Endothelial cell of umbilical vein (primary cell): Measurements from ENCODE around the gene NSL1. TPM values are rescaled to one million over a fixed set of nuclear protein-coding genes. Genes with fewer than 3 reads are reported as not detected.

Experiments used
- BruUV-seq: library from RNA; stranded (reverse); fragments of 400-500 nt; replicated peaks from 2 replicates; lab custom pipeline; 2021; lab: Mats Ljungman, UMichigan
- CTCF ChIA-PET: fragments of 300-600, 350-600 bp; sonication (Branson Sonifier 250); formaldehyde crosslinking; loops from one replicate; lab custom pipeline; 2021; ENCODE audit warnings: antibody characterized with exemption, inconsistent platforms; lab: Charles Lee
- POLR2A ChIA-PET: fragments of 300-600, 350-600 bp; sonication (Branson Sonifier 250); formaldehyde crosslinking; loops from one replicate; lab custom pipeline; 2021; ENCODE audit warnings: antibody characterized with exemption, inconsistent platforms; lab: Charles Lee
- DNase-seq: peaks from one replicate; pipeline ENCODE4 v3.0.0-alpha.2; 2011; ENCODE audit warnings: low read depth, low spot score
- FAIRE-seq: peaks from 2 replicates; lab custom pipeline; 2011; peaks lifted over from hg19 to GRCh38; lab: Jason Lieb, UNC
- H2AFZ ChIP-seq: 2 replicates; pipeline ENCODE4 v1.6.0; 2012; ENCODE audit warnings: low read depth, low read length, control low read depth, inconsistent platforms
- H3K27ac ChIP-seq: 2 replicates; pipeline ENCODE4 v1.5.1; 2011; ENCODE audit warnings: low read depth, mild to moderate bottlenecking, control low read depth, low read length, moderate library complexity; ENCODE audit not compliant: insufficient read depth
- H3K27me3 ChIP-seq, 2 experiments: 2 replicates each; pipeline versions ENCODE4 v1.6.0 to v1.6.1; 2011; ENCODE audit warnings: low read length in 2 of 2, mixed read lengths in 1 of 2; ENCODE audit not compliant: control insufficient read depth in 2 of 2, insufficient read depth in 2 of 2
- H3K36me3 ChIP-seq, 2 experiments: 2 replicates in 1 of 2; 3 replicates in 1 of 2; pipeline ENCODE4 v1.5.1; 2011; ENCODE audit warnings: low read length in 2 of 2, mild to moderate bottlenecking in 1 of 2, moderate library complexity in 1 of 2; ENCODE audit not compliant: control insufficient read depth in 2 of 2, insufficient read depth in 2 of 2; ENCODE audit errors: extremely low read depth in 1 of 2
- H3K4me1 ChIP-seq: 3 replicates; pipeline ENCODE4 v1.5.1; 2011; ENCODE audit warnings: mild to moderate bottlenecking, low read length; ENCODE audit not compliant: control insufficient read depth, insufficient read depth; ENCODE audit errors: extremely low read depth
- H3K4me2 ChIP-seq: 2 replicates; pipeline ENCODE4 v1.6.1; 2011; ENCODE audit warnings: low read length, control low read depth, mixed read lengths; ENCODE audit not compliant: insufficient read depth
- H3K4me3 ChIP-seq, 3 experiments: fragments of 200-600 bp in 1 of 3; sonication (generic), shearing (Covaris generic) in 1 of 3; replicated peaks in 1 of 3; 2 replicates each; pipeline ENCODE4 v1.5.1; 2011 to 2016; ENCODE audit warnings: control low read depth in 3 of 3, low read length in 3 of 3, mild to moderate bottlenecking in 2 of 3, inconsistent platforms in 1 of 3, low read depth in 1 of 3, moderate library complexity in 1 of 3; ENCODE audit not compliant: insufficient read depth in 1 of 3
- H3K79me2 ChIP-seq: 2 replicates; pipeline ENCODE4 v1.6.0; 2012; ENCODE audit warnings: low read length, inconsistent platforms; ENCODE audit not compliant: control insufficient read depth, insufficient read depth
- H3K9ac ChIP-seq: replicated peaks from 2 replicates; pipeline ENCODE3; 2011; ENCODE audit warnings: low read length, control low read depth; ENCODE audit not compliant: insufficient read depth; ENCODE audit errors: extremely low read depth
- H3K9me1 ChIP-seq: replicated peaks from 3 replicates; pipeline ENCODE4 v1.6.0; 2011; ENCODE audit warnings: mild to moderate bottlenecking, low read length; ENCODE audit not compliant: control insufficient read depth, insufficient read depth; ENCODE audit errors: extremely low read depth
- H3K9me3 ChIP-seq: replicated peaks from 2 replicates; pipeline ENCODE4 v1.5.1; 2012; ENCODE audit warnings: low read length, inconsistent platforms; ENCODE audit not compliant: control insufficient read depth, insufficient read depth
- H4K20me1 ChIP-seq: replicated peaks from 2 replicates; pipeline ENCODE3; 2011; ENCODE audit warnings: mild to moderate bottlenecking, low read length; ENCODE audit not compliant: control insufficient read depth, insufficient read depth; ENCODE audit errors: extremely low read depth
- EZH2 ChIP-seq: IDR thresholded peaks from 2 replicates; pipeline ENCODE4 v1.6.1; 2012; ENCODE audit warnings: borderline replicate concordance, low read depth, mild to moderate bottlenecking, moderate library complexity, low read length, inconsistent platforms; ENCODE audit not compliant: severe bottlenecking
- FOS ChIP-seq: IDR thresholded peaks from 2 replicates; pipeline ENCODE4 v1.6.1; 2011; ENCODE audit warnings: mild to moderate bottlenecking, low read length, moderate library complexity, borderline replicate concordance; ENCODE audit not compliant: insufficient read depth
- GATA2 ChIP-seq: IDR thresholded peaks from 2 replicates; pipeline ENCODE4 v1.7.0; 2011; ENCODE audit warnings: low read depth, mild to moderate bottlenecking, moderate library complexity, mixed read lengths, low read length; ENCODE audit not compliant: insufficient read length, insufficient read depth
- JUN ChIP-seq: IDR thresholded peaks from 2 replicates; pipeline ENCODE4 v1.6.1; 2011; ENCODE audit warnings: borderline replicate concordance, low read depth; ENCODE audit not compliant: insufficient read length, insufficient read depth
- MYC ChIP-seq: IDR thresholded peaks from one replicate; pipeline ENCODE4 v1.6.1; 2011; ENCODE audit warnings: mild to moderate bottlenecking, low read depth, low read length
- POLR2A ChIP-seq: IDR thresholded peaks from 2 replicates; pipeline ENCODE4 v1.6.1; 2012; ENCODE audit warnings: low read depth, mild to moderate bottlenecking, control low read depth, low read length
- dilution Hi-C: fragments of 300-500 bp; cut with MboI; formaldehyde crosslinking; loops from one replicate; pipeline ENCODE4 v1.15.0; 2019; ENCODE audit warnings: low sequenced_read_pairs; ENCODE audit not compliant: extremely low pct_ligation_motif_present
- intact Hi-C: fragments of 100-400 bp; cut with micrococcal nuclease; formaldehyde crosslinking; loops from one replicate; pipeline ENCODE4 v1.10.0; 2022
- polyA plus RNA-seq, 4 experiments: library from polyadenylated mRNA; depleted of rRNA in 3 of 4; stranded (reverse) in 3 of 4; unstranded in 1 of 4; fragments of >200 nt; gene quantifications; 2 replicates each; pipeline versions ENCODE4 v1.2.1 to v1.2.3, GENCODE V29; 2011 to 2012; ENCODE audit warnings: missing spikeins in 1 of 4
- total RNA-seq: library from RNA; stranded (reverse); gene quantifications from 2 replicates; pipeline ENCODE4 v1.2.3, GENCODE V29; 2021
- TF ChIP-seq, protein P1 (sequence below), 2 donors: IDR thresholded peaks; 1 replicate in 1 of 2; 2 replicates in 1 of 2; pipeline ENCODE4 v1.5.1; 2011; ENCODE audit warnings: low read length in 2 of 2, mild to moderate bottlenecking in 2 of 2, moderate library complexity in 2 of 2, control low read depth in 1 of 2, inconsistent platforms in 1 of 2, low read depth in 1 of 2; ENCODE audit not compliant: insufficient read depth in 1 of 2; ENCODE audit errors: extremely low read depth in 1 of 2
- TF ChIP-seq, protein P2 (sequence below): IDR thresholded peaks from 2 replicates; pipeline ENCODE4 v1.6.1; 2011; ENCODE audit not compliant: insufficient read depth, insufficient read length

The NSL1 gene
- total and polyA plus RNA-seq, 2 donors (not counting 3 experiments of a cell fraction or from before 2014, with no cell fraction given) = 15.5 to 30.2 TPM

DNA sequence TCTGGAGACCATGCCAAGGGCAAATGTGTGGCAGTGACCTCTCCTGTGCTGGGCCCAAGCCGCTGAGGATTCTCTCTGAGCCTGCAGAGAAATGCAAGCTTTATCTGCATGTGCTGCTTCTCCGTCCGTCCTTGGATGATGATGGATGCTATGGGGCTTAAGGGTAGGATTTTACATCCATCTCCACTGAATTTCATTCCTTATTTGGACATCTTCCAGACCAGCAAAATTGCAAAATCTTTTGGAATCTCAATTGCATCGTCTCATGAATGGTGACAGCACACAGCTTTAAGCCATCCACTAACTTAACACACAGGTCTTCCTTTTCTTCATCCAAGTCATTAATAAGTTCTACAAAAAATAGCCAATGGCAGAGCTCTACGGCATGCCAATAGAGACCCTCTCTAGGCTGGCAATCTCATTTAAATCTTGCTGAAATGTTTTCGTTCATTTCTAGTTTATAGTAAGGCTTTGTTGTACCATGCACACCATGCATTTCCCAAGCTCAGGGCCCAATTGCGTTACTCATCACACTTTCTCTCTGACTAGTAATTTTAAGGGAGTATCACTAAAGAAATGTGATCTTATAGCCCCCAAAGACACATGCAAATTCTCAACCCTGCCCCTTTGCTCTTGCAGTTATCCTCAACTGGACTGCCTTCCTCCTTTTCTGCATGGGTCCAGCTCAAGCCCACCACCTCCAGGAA, 103.1 kb downstream of the NSL1 start:
- ChIA-PET CTCF (interaction anchor here (1.0 to 1.6 kb wide), 5 partner anchors 10 to 61 kb away, joined by 3 to 9 read pairs (median 4); no protein-coding TSS in a partner anchor), POLR2A (interaction anchor here (0.9 kb wide), 1 partner anchor 80 kb away, joined by 3 read pairs; the partner anchor contains the start of gene ATF3)
- no TSS peak for BruUV-seq
- H3K27me3 ChIP-seq = peaks cover 13 to 32% of the 10 kb centered on the region in 2 experiments
- no peak overlapping the region for H3K4me3 ChIP-seq
- no peaks in the 10 kb centered on the region for H3K9me1 ChIP-seq
- H4K20me1 ChIP-seq = no peaks in the 10 kb centered on the region
- no peak overlapping the region for H3K9ac ChIP-seq
- dilution Hi-C loops (no loop called here), intact Hi-C loops (no loop called here)
- DNase-seq = no peak
- no peaks in the 10 kb centered on the region for H3K36me3 ChIP-seq
- FAIRE-seq = no peak
- H3K9me3 ChIP-seq = no peaks in the 10 kb centered on the region
- H3K4me1 ChIP-seq = no peaks in the 10 kb centered on the region
- H2AFZ ChIP-seq = no peak overlapping the region
- H3K27ac ChIP-seq = no peak overlapping the region
- no peaks in the 10 kb centered on the region for H3K79me2 ChIP-seq
- TF ChIP-seq, protein P1, sequence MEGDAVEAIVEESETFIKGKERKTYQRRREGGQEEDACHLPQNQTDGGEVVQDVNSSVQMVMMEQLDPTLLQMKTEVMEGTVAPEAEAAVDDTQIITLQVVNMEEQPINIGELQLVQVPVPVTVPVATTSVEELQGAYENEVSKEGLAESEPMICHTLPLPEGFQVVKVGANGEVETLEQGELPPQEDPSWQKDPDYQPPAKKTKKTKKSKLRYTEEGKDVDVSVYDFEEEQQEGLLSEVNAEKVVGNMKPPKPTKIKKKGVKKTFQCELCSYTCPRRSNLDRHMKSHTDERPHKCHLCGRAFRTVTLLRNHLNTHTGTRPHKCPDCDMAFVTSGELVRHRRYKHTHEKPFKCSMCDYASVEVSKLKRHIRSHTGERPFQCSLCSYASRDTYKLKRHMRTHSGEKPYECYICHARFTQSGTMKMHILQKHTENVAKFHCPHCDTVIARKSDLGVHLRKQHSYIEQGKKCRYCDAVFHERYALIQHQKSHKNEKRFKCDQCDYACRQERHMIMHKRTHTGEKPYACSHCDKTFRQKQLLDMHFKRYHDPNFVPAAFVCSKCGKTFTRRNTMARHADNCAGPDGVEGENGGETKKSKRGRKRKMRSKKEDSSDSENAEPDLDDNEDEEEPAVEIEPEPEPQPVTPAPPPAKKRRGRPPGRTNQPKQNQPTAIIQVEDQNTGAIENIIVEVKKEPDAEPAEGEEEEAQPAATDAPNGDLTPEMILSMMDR (IDR thresholded peaks at IDR 0.05; ENCODE audit: extremely low read depth in 1 of 2, insufficient read depth in 1 of 2, low read depth in 1 of 2, low read length in 2 of 2) = no peak
- TF ChIP-seq POLR2A (no peak), EZH2 (no peak), JUN (no peak), FOS (no peak), GATA2 (no peak), MYC (no peak)
- TF ChIP-seq, protein P2, sequence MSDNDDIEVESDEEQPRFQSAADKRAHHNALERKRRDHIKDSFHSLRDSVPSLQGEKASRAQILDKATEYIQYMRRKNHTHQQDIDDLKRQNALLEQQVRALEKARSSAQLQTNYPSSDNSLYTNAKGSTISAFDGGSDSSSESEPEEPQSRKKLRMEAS = no peak
- no peak overlapping the region for H3K4me2 ChIP-seq
